ENCODE results near the gene TMEM150C. TPM values are rescaled to one million over a fixed set of nuclear protein-coding genes. Genes with fewer than 3 reads are reported as not detected.

The TMEM150C gene
- total and polyA plus RNA-seq, 2 of the 8 experiments (the other 6 are each of a cell fraction or from before 2014, with no cell fraction given), result 1.5 to 1.7 TPM

DNA sequence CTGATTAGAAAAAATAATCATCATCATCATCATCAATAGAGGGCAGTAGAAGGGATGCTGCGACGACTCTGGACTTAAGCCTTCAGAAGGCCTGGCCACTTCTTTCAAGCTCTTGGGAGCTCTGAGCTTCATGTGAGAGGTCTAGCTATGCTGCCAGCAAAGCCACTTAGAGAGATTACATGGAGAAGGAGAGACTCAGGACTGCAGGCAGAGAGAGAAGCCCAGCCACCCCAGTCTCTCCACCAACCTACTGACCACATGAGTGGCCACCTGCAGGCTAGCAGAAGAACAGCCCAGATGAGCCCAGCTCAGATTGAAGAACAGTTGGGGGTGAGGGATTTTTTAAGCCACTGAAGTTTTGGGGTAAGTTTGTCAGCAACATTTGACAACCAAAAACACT is 17.1 kb upstream of the TMEM150C start:
- no peak overlapping the region for H3K14ac ChIP-seq (ENCODE audit: insufficient read length)
- no peak overlapping the region for H3K18ac ChIP-seq (ENCODE audit: extremely low read depth, low read length)
- H2AFZ ChIP-seq (ENCODE audit: low read length), result no peak overlapping the region
- no peak overlapping the region for H2BK20ac ChIP-seq (ENCODE audit: low read length)
- no peak overlapping the region for H3K56ac ChIP-seq (replicated peaks; ENCODE audit: insufficient read length, low read depth, low read length)
- no peaks in the 10 kb centered on the region for H3K79me2 ChIP-seq (ENCODE audit: control insufficient read depth in 1 of 2, insufficient read depth in 2 of 2, low read length in 2 of 2)
- no peaks in the 10 kb centered on the region for H4K20me1 ChIP-seq (replicated peaks in 1 of 2; ENCODE audit: control insufficient read depth in 1 of 2, insufficient read depth in 2 of 2, low read length in 2 of 2)
- no peak overlapping the region for H3K23ac ChIP-seq (ENCODE audit: insufficient read length)
- CTCF ChIA-PET (ENCODE audit: partially characterized antibody), result interaction anchor here (0.6 to 2.2 kb wide), 27 partner anchors 9 to 212 kb away, joined by 3 to 17 read pairs (median 3); no protein-coding TSS in a partner anchor
- no peak overlapping the region for H2BK15ac ChIP-seq (ENCODE audit: low read length)
- DNase-seq (ENCODE audit: low read depth in 1 of 2, low spot score in 2 of 2), result no peak
- H3K27me3 ChIP-seq (replicated peaks in 1 of 4; ENCODE audit: control insufficient read depth in 3 of 4, extremely low read depth in 1 of 4, insufficient read depth in 3 of 4, low read length in 3 of 4), result no peaks in the 10 kb centered on the region
- no peak overlapping the region for H2BK12ac ChIP-seq (ENCODE audit: low read depth, low read length)
- no peaks in the 10 kb centered on the region for H3K23me2 ChIP-seq (ENCODE audit: low read depth, low read length)
- no peak overlapping the region for H4K8ac ChIP-seq (ENCODE audit: extremely low read depth, insufficient read depth, low read length)
- no peak overlapping the region for H3K4me2 ChIP-seq (ENCODE audit: insufficient read depth in 1 of 2, low read depth in 2 of 2, low read length in 2 of 2)
- no peak overlapping the region for H3K9ac ChIP-seq (replicated peaks in 1 of 4; ENCODE audit: extremely low read depth in 1 of 4, low read depth in 3 of 4, low read length in 3 of 4)
- no peak overlapping the region for H4K91ac ChIP-seq (replicated peaks; ENCODE audit: insufficient read length, low read length)
- no peak overlapping the region for H2BK120ac ChIP-seq (replicated peaks; ENCODE audit: low read depth, low read length)
- H2BK5ac ChIP-seq (ENCODE audit: low read depth, low read length), result no peak overlapping the region
- H3K36me3 ChIP-seq (ENCODE audit: control insufficient read depth in 2 of 4, insufficient read depth in 4 of 4, low read length in 3 of 4), result no peaks in the 10 kb centered on the region
- WGBS, 2 experiments (ENCODE audit: extremely low coverage in 1 of 2, insufficient coverage in 1 of 2, insufficient read length in 1 of 2, insufficient replicate concordance in 2 of 2, low coverage in 1 of 2, low lambda C conversion rate in 2 of 2, missing lambda C conversion rate in 1 of 2), result 86% methylated on average over 2 of the region's 2 CpGs; no CpG with 5 or more reads in 1 of the 2 experiments
- no peak overlapping the region for H3K4ac ChIP-seq (replicated peaks; ENCODE audit: insufficient read length, low read depth, low read length)
- TF ChIP-seq KDM4A (IDR thresholded peaks at IDR 0.05; ENCODE audit: low read depth, low read length, severe bottlenecking), result no peak
- no peak for TF ChIP-seq BACH1 (IDR thresholded peaks at IDR 0.05; ENCODE audit: low read length)
- no peak for TF ChIP-seq SP1 (IDR thresholded peaks at IDR 0.05; ENCODE audit: low read depth, low read length)
- peak in 1 of 2 experiments; percentile 34; a peak in 2 of 4 replicates for TF ChIP-seq RAD21 (IDR thresholded peaks at IDR 0.05 in 1 of 2, conservative IDR thresholded peaks at IDR 0.05 in 1 of 2; ENCODE audit: low read depth in 2 of 2, low read length in 2 of 2)
- TF ChIP-seq POLR2A (IDR thresholded peaks at IDR 0.05; ENCODE audit: control extremely low read depth in 1 of 2, low read depth in 2 of 2, low read length in 2 of 2), result no peak
- peak; percentile 39 to 49 (median 44) for TF ChIP-seq CTCF (IDR thresholded peaks at IDR 0.05; ENCODE audit: control extremely low read depth in 1 of 3, insufficient read depth in 1 of 3, low read depth in 1 of 3, low read length in 3 of 3)
- H3K4me3 ChIP-seq (ENCODE audit: extremely low read depth in 1 of 4, insufficient read depth in 2 of 4, low read depth in 3 of 4, low read length in 4 of 4), result no peak overlapping the region
- no peaks in the 10 kb centered on the region for H3K79me1 ChIP-seq (ENCODE audit: low read depth, low read length)
- H4K5ac ChIP-seq (ENCODE audit: insufficient read length, low read depth, low read length), result no peak overlapping the region
- H3K4me1 ChIP-seq (replicated peaks in 1 of 4; ENCODE audit: control insufficient read depth in 3 of 4, insufficient read depth in 4 of 4, low read length in 3 of 4), result peaks cover 0 to under 1% (median 0%) of the 10 kb centered on the region in 4 experiments; a peak in 2 of 7 replicates
- no peak overlapping the region for H2AK5ac ChIP-seq (ENCODE audit: low read depth, low read length)
- peak; percentile 52 for FAIRE-seq
- H3K9me3 ChIP-seq (ENCODE audit: insufficient read depth in 2 of 2, low read depth in 1 of 2, low read length in 1 of 2), result no peaks in the 10 kb centered on the region
- POLR2A ChIA-PET (ENCODE audit: partially characterized antibody), result no interaction called here
- no peak overlapping the region for H3K27ac ChIP-seq (ENCODE audit: low read depth, low read length)

All from H1 (cell line).